Measurements from ENCODE around the gene IGF1.

DNA sequence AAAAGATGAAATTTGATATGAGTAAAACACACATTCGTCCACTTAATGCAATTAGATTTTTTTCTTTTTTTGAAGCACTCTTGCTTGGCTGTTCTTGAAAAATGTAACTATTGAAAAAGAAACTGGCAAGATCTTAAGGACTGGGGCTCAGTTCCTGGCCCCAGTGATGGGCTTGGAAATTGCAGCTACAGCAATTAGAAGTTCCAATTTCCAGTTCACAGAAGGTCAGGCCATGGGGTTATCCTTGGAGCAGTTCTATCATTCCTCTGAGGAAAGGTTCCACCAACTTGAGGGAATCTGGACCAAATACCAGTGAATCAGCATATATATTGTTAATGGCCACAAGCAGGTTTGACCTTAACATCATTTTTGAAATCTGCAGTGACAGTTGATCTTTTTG, 18.9 kb downstream of the IGF1 start:
- TF ChIP-seq TCF7 (IDR thresholded peaks at IDR 0.05; ENCODE audit: borderline replicate concordance) (no peak), RUNX3 (IDR thresholded peaks at IDR 0.05; ENCODE audit: low read length) (no peak), NFXL1 (IDR thresholded peaks at IDR 0.05; ENCODE audit: borderline replicate concordance) (no peak), RAD21 (IDR thresholded peaks at IDR 0.05; ENCODE audit: insufficient read depth, low read depth, low read length) (no peak)
- TF ChIP-seq, protein P1, sequence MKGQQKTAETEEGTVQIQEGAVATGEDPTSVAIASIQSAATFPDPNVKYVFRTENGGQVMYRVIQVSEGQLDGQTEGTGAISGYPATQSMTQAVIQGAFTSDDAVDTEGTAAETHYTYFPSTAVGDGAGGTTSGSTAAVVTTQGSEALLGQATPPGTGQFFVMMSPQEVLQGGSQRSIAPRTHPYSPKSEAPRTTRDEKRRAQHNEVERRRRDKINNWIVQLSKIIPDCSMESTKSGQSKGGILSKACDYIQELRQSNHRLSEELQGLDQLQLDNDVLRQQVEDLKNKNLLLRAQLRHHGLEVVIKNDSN (IDR thresholded peaks at IDR 0.05; ENCODE audit: borderline replicate concordance, extremely low read length, insufficient read depth, low read depth, low read length) = no peak
- TF ChIP-seq, protein P2, sequence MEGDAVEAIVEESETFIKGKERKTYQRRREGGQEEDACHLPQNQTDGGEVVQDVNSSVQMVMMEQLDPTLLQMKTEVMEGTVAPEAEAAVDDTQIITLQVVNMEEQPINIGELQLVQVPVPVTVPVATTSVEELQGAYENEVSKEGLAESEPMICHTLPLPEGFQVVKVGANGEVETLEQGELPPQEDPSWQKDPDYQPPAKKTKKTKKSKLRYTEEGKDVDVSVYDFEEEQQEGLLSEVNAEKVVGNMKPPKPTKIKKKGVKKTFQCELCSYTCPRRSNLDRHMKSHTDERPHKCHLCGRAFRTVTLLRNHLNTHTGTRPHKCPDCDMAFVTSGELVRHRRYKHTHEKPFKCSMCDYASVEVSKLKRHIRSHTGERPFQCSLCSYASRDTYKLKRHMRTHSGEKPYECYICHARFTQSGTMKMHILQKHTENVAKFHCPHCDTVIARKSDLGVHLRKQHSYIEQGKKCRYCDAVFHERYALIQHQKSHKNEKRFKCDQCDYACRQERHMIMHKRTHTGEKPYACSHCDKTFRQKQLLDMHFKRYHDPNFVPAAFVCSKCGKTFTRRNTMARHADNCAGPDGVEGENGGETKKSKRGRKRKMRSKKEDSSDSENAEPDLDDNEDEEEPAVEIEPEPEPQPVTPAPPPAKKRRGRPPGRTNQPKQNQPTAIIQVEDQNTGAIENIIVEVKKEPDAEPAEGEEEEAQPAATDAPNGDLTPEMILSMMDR (IDR thresholded peaks at IDR 0.05 in 2 of 3, conservative IDR thresholded peaks at IDR 0.05 in 1 of 3; ENCODE audit: control insufficient read depth in 2 of 3, extremely low read depth in 1 of 3, insufficient read depth in 1 of 3, low read depth in 3 of 3, low read length in 3 of 3) = no peak
